Esophagus (tissue), 2 donors: ENCODE measurements around the gene MGA. TPM values are rescaled to one million over a fixed set of nuclear protein-coding genes. Genes with fewer than 3 reads are reported as not detected.
"Not testable (repeated sequence)": the region's sequence is repeated elsewhere in the genome, so short reads cannot be mapped to it uniquely, and the experiment has no call there.

Source experiments
- H3K27ac ChIP-seq, 2 donors: one replicate each; pipeline ENCODE4 v1.5.1; 2013; ENCODE audit warnings: low read depth in 2 of 2, mild to moderate bottlenecking in 2 of 2, inconsistent platforms in 1 of 2, low read length in 1 of 2, moderate library complexity in 1 of 2
- H3K27me3 ChIP-seq, 2 donors: one replicate each; pipeline ENCODE4 v1.6.1; 2013; ENCODE audit warnings: low read length in 2 of 2, control low read depth in 1 of 2, mild to moderate bottlenecking in 1 of 2; ENCODE audit not compliant: insufficient read depth in 2 of 2, control insufficient read depth in 1 of 2
- H3K36me3 ChIP-seq, 2 donors: one replicate each; pipeline ENCODE4 v1.6.1; 2013; ENCODE audit warnings: low read length in 1 of 2; ENCODE audit not compliant: control insufficient read depth in 2 of 2, insufficient read depth in 2 of 2
- H3K4me1 ChIP-seq, 2 donors: one replicate each; pipeline ENCODE4 v1.6.1; 2013; ENCODE audit warnings: low read length in 1 of 2; ENCODE audit not compliant: control insufficient read depth in 2 of 2, insufficient read depth in 2 of 2
- H3K4me3 ChIP-seq, 2 donors: one replicate each; pipeline ENCODE4 v1.5.1; 2013; ENCODE audit warnings: low read length in 2 of 2, mild to moderate bottlenecking in 2 of 2, low read depth in 1 of 2, moderate library complexity in 1 of 2
- H3K9me3 ChIP-seq, 2 donors: one replicate each; pipeline ENCODE4 v1.6.1; 2013; ENCODE audit warnings: mild to moderate bottlenecking in 2 of 2, low read depth in 1 of 2, low read length in 1 of 2, moderate library complexity in 1 of 2; ENCODE audit not compliant: control insufficient read depth in 2 of 2, insufficient read depth in 1 of 2
- WGBS, 2 donors: extraction: QIAGEN DNeasy Blood & Tissue Kit; methylation state at CpG; one replicate each; pipeline ENCODE4 v1.1.7; 2013; 5-methylcytosine and 5-hydroxymethylcytosine counted together
- polyA plus RNA-seq, 2 donors: library from polyadenylated mRNA; stranded (reverse); fragments of 200-250 nt; gene quantifications; one replicate each; pipeline ENCODE4 v1.2.3, GENCODE V29; 2013
- donor health status: healthy with polysubstance abuse.
- donor health status: Bipolar disorder and iron deficiency.

The MGA gene
- polyA plus RNA-seq, 2 donors = 2.8 to 3.0 TPM

GRCh38 chr15:41693757-41694156 is 33.6 kb downstream of the MGA start:
- Histone ChIP-seq H3K27ac (no peak overlapping the region), H3K27me3 (no peaks in the 10 kb centered on the region), H3K36me3 (no peaks in the 10 kb centered on the region), H3K4me3 (no peak overlapping the region), H3K4me1 (no peaks in the 10 kb centered on the region), H3K9me3 (no peaks in the 10 kb centered on the region)
- WGBS, 2 donors = 90 to 96% methylated on average over 4 of the region's 4 CpGs

GRCh38 chr15:41695750-41696436 is 35.7 kb downstream of the MGA start:
- H3K27me3 ChIP-seq = no peaks in the 10 kb centered on the region
- WGBS, 2 donors = 62 to 66% methylated on average over 8 of the region's 8 CpGs
- no peak overlapping the region for H3K4me3 ChIP-seq
- no peaks in the 10 kb centered on the region for H3K4me1 ChIP-seq
- H3K36me3 ChIP-seq = no peaks in the 10 kb centered on the region
- no peak overlapping the region for H3K27ac ChIP-seq
- H3K9me3 ChIP-seq = no peaks in the 10 kb centered on the region

- H3K4me1 ChIP-seq = no peaks in the 10 kb centered on the region
- H3K9me3 ChIP-seq = no peaks in the 10 kb centered on the region
- WGBS, 2 donors = 94% methylated on average over 2 of the region's 2 CpGs
- H3K4me3 ChIP-seq = no peak overlapping the region
- no peak overlapping the region for H3K27ac ChIP-seq
- no peaks in the 10 kb centered on the region for H3K36me3 ChIP-seq
- no peaks in the 10 kb centered on the region for H3K27me3 ChIP-seq
These were observed 38.6 kb downstream of the MGA start for GRCh38 chr15:41698779-41699178.

GRCh38 chr15:41703120-41703519 is 42.9 kb downstream of the MGA start:
- no peaks in the 10 kb centered on the region for H3K27me3 ChIP-seq
- H3K9me3 ChIP-seq = no peaks in the 10 kb centered on the region
- H3K4me1 ChIP-seq = no peaks in the 10 kb centered on the region
- no peaks in the 10 kb centered on the region for H3K36me3 ChIP-seq
- no peak overlapping the region for H3K4me3 ChIP-seq
- no peak overlapping the region for H3K27ac ChIP-seq

- Histone ChIP-seq H3K36me3 (peaks cover 6 to 7% of the 10 kb centered on the region in 2 donors), H3K4me1 (no peaks in the 10 kb centered on the region), H3K27me3 (no peaks in the 10 kb centered on the region), H3K9me3 (no peaks in the 10 kb centered on the region), H3K27ac (no peak overlapping the region), H3K4me3 (no peak overlapping the region)
- WGBS, 2 donors = 48 to 56% methylated on average over 6 of the region's 6 CpGs
These were observed 52.8 kb downstream of the MGA start for GRCh38 chr15:41713047-41713446.

GRCh38 chr15:41714291-41714690 is 54.1 kb downstream of the MGA start:
- Histone ChIP-seq H3K4me1 (no peaks in the 10 kb centered on the region), H3K9me3 (no peaks in the 10 kb centered on the region), H3K27me3 (no peaks in the 10 kb centered on the region), H3K4me3 (no peak overlapping the region), H3K36me3 (peaks cover 6 to 7% of the 10 kb centered on the region in 2 donors), H3K27ac (no peak overlapping the region)
- 87 to 89% methylated on average over 3 of the region's 3 CpGs for WGBS, 2 donors

- Histone ChIP-seq H3K4me3 (no peak overlapping the region), H3K9me3 (no peaks in the 10 kb centered on the region), H3K27me3 (no peaks in the 10 kb centered on the region), H3K27ac (no peak overlapping the region), H3K36me3 (peaks cover 0 to 3% of the 10 kb centered on the region in 2 donors), H3K4me1 (no peaks in the 10 kb centered on the region)
These were observed 56.7 kb downstream of the MGA start for GRCh38 chr15:41716864-41717263.

GRCh38 chr15:41727143-41727542 is 66.9 kb downstream of the MGA start:
- H3K27ac ChIP-seq = no peak overlapping the region
- H3K4me1 ChIP-seq = no peaks in the 10 kb centered on the region
- WGBS, 2 donors = 82 to 86% methylated on average over 3 of the region's 3 CpGs
- no peaks in the 10 kb centered on the region for H3K27me3 ChIP-seq
- H3K36me3 ChIP-seq = no peaks in the 10 kb centered on the region
- H3K9me3 ChIP-seq = no peaks in the 10 kb centered on the region
- H3K4me3 ChIP-seq = no peak overlapping the region

- H3K36me3 ChIP-seq, H3K27me3 ChIP-seq, H3K27ac ChIP-seq, H3K4me3 ChIP-seq, H3K9me3 ChIP-seq, H3K4me1 ChIP-seq: not testable (repeated sequence)
- 88 to 91% methylated on average over 11 of the region's 11 CpGs for WGBS, 2 donors
These were observed 67.9 kb downstream of the MGA start for GRCh38 chr15:41728061-41728460.

GRCh38 chr15:41730543-41730942 is 70.3 kb downstream of the MGA start:
- Histone ChIP-seq H3K4me3 (no peak overlapping the region), H3K27me3 (no peaks in the 10 kb centered on the region), H3K4me1 (no peaks in the 10 kb centered on the region), H3K27ac (no peak overlapping the region), H3K36me3 (peaks cover 3 to 6% of the 10 kb centered on the region in 2 donors), H3K9me3 (no peaks in the 10 kb centered on the region)
- 77 to 79% methylated on average over 4 of the region's 4 CpGs for WGBS, 2 donors
